ENCODE results near the gene PRDM12. TPM values are rescaled to one million over a fixed set of nuclear protein-coding genes. Genes with fewer than 3 reads are reported as not detected.

The PRDM12 gene
- total and polyA plus RNA-seq, 10 donors = 0.06 to 0.07 TPM; not detected in 8

DNA sequence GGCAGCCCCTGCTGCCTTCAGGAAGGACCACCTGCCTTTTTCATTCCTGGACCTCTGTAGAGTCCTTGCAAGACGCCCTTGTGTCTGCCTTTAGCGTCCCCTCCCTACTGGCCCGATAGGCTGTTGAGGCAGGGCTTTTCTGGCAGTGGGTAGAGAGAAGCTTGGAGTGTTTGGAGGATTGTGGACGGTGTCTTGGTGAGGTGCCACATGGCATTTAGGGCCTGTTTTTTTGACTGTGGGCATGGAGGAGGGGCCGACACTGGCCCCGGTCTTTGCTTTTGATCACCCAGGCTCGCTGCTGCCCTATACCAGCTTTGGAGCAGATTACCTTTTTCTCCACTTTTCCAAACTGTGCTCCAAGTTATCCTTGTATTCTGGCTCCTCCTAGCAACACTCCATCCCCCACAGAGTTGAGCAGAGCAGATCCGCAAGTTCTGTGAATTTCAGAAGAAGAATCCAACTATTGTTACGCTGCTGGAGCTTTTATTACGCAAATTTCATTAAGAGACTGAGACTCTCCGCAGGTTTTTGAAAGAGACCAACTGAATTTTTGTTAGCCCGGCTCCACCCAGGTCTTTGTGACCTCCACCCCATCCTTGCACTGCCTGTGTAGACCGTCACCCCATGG lies 34.8 kb upstream of the PRDM12 start:
- DNase-seq = peak; percentile 44
- no peaks in the 10 kb centered on the region for H3K9me3 ChIP-seq
- H3K4me3 ChIP-seq = no peak overlapping the region
- peaks cover 11 to 100% (median 96%) of the 10 kb centered on the region in 6 donors for H3K36me3 ChIP-seq
- H3K27me3 ChIP-seq (replicated peaks in 1 of 7) = no peaks in the 10 kb centered on the region
- WGBS, 5 donors = 92 to 94% (median 94%) methylated on average over 13 of the region's 13 CpGs
- intact Hi-C loops (cut with DNase I; ENCODE audit: low total_unique reads) = no loop called here
- no peak for TF ChIP-seq POLR2A (IDR thresholded peaks at IDR 0.05)
- no peak for TF ChIP-seq POLR2AphosphoS5 (IDR thresholded peaks at IDR 0.05)
- TF ChIP-seq, protein P1, sequence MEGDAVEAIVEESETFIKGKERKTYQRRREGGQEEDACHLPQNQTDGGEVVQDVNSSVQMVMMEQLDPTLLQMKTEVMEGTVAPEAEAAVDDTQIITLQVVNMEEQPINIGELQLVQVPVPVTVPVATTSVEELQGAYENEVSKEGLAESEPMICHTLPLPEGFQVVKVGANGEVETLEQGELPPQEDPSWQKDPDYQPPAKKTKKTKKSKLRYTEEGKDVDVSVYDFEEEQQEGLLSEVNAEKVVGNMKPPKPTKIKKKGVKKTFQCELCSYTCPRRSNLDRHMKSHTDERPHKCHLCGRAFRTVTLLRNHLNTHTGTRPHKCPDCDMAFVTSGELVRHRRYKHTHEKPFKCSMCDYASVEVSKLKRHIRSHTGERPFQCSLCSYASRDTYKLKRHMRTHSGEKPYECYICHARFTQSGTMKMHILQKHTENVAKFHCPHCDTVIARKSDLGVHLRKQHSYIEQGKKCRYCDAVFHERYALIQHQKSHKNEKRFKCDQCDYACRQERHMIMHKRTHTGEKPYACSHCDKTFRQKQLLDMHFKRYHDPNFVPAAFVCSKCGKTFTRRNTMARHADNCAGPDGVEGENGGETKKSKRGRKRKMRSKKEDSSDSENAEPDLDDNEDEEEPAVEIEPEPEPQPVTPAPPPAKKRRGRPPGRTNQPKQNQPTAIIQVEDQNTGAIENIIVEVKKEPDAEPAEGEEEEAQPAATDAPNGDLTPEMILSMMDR (IDR thresholded peaks at IDR 0.05 in 8 of 11, conservative IDR thresholded peaks at IDR 0.05 in 3 of 11) = no peak
- no peak overlapping the region for H3K27ac ChIP-seq
- H3K4me1 ChIP-seq = no peaks in the 10 kb centered on the region

DNA sequence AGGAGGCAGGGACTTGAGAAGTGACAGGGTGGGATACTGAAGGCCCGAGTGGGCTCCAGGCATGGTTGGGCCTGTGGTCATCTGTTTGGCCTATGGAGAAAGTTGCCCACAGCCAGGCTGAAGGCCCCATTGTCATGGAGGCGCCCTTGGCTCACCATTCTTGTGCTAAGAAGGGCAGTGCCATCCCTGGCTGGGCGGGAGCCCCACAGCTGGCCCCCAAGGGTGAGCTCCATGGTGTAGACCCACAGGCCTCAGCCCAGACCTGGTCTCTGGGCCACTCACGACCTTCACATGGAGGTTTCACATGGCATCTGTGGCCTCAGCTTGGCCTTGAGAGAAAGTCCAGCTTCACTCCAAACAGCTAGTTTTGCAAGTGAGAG lies 34.3 kb upstream of the PRDM12 start:
- TF ChIP-seq POLR2A (IDR thresholded peaks at IDR 0.05) = no peak
- TF ChIP-seq POLR2AphosphoS5 (IDR thresholded peaks at IDR 0.05) = no peak
- TF ChIP-seq, protein P1 (IDR thresholded peaks at IDR 0.05 in 8 of 11, conservative IDR thresholded peaks at IDR 0.05 in 3 of 11) = no peak
- no peak overlapping the region for H3K27ac ChIP-seq
- H3K4me1 ChIP-seq = no peaks in the 10 kb centered on the region
- H3K36me3 ChIP-seq = peaks cover 11 to 100% (median 96%) of the 10 kb centered on the region in 6 donors
- WGBS, 5 donors = 90 to 99% (median 95%) methylated on average over 2 to 4 of the region's 4 CpGs
- intact Hi-C loops (cut with DNase I; ENCODE audit: low total_unique reads) = no loop called here
- H3K4me3 ChIP-seq = no peak overlapping the region
- peak; percentile 45 for DNase-seq
- H3K27me3 ChIP-seq (replicated peaks in 1 of 7) = no peaks in the 10 kb centered on the region
- H3K9me3 ChIP-seq = no peaks in the 10 kb centered on the region

DNA sequence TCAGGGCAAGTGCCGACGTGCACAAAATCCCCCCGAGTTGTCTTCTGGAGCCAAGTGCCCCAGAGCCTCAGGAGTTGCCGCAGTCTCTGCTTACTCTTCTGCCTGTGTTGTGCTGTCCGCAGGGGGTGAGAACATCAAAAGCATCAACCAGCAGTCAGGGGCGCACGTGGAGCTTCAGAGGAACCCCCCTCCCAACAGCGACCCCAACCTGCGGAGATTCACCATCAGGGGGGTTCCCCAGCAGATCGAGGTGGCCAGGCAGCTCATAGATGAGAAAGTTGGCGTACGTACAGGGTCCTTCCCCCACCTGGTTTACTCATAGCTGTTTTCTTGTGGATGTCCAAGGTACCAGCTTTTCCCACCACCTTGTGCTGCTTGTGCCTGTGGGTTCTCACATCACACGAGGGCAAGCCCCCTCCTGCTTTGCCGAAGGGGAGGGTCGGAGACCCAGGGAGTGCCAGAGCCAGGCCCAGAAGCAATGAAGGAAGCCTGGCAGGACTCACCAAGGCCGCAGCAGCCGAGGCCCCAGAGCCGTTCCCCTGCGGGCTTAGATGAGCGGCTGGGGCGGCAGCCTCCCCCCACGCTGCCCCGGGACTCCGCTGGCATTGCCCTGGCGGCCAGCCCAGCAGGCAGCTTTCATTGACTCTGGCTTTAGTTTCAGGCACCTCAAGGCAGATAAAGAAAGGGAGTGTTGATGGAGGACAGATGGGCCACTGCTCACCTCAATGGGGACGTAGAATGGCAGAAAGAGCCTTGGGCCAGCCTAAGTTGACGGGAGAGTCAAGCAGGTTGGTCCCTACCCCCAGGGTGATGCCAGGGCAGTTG lies 33.7 kb upstream of the PRDM12 start:
- no peaks in the 10 kb centered on the region for H3K4me1 ChIP-seq
- DNase-seq = peak; percentile 57
- 93 to 96% (median 95%) methylated on average over 9 to 27 of the region's 27 CpGs for WGBS, 5 donors

More for the DNA sequence above, 33.7 kb upstream of the PRDM12 start:
- intact Hi-C loops (cut with DNase I; ENCODE audit: low total_unique reads) = no loop called here
- H3K27ac ChIP-seq = no peak overlapping the region
- peaks cover 11 to 100% (median 96%) of the 10 kb centered on the region in 6 donors for H3K36me3 ChIP-seq
- TF ChIP-seq, protein P1 (IDR thresholded peaks at IDR 0.05 in 8 of 11, conservative IDR thresholded peaks at IDR 0.05 in 3 of 11) = no peak
- TF ChIP-seq POLR2A (IDR thresholded peaks at IDR 0.05) = no peak
- no peaks in the 10 kb centered on the region for H3K9me3 ChIP-seq
- H3K4me3 ChIP-seq = no peak overlapping the region
- no peaks in the 10 kb centered on the region for H3K27me3 ChIP-seq (replicated peaks in 1 of 7)

All from spleen (tissue), 11 donors.